H1 (cell line): ENCODE measurements around the gene TACC2.

ENCODE experiments used
- EZH2 ChIP-seq: fragments of 200-600 bp; sonication (generic); IDR thresholded peaks from 2 replicates; pipeline ENCODE4 v1.7.1; 2012; ENCODE audit warnings: low read depth, mild to moderate bottlenecking, moderate library complexity, low read length, inconsistent platforms; ENCODE audit not compliant: severe bottlenecking
- GABPA ChIP-seq: IDR thresholded peaks from 2 replicates; pipeline ENCODE4 v1.6.1; 2011; ENCODE audit warnings: mild to moderate bottlenecking, low read length, moderate library complexity, borderline replicate concordance; ENCODE audit not compliant: insufficient read depth
- KDM1A ChIP-seq: fragments of 200-600, 300-600 bp; sonication (generic); IDR thresholded peaks from 2 replicates; pipeline ENCODE4 v1.7.1; 2016; ENCODE audit warnings: mild to moderate bottlenecking, low read length, borderline replicate concordance
- MAFK ChIP-seq: IDR thresholded peaks from 2 replicates; pipeline ENCODE4 v1.6.1; 2012; ENCODE audit warnings: low read depth, mild to moderate bottlenecking, improper control_type of control experiment, low read length
- NRF1 ChIP-seq: IDR thresholded peaks from 2 replicates; pipeline ENCODE4 v1.6.1; 2011; ENCODE audit warnings: mild to moderate bottlenecking, low read depth, low read length, improper control_type of control experiment
- POLR2A ChIP-seq, 2 experiments: IDR thresholded peaks; 1 replicate in 1 of 2; 2 replicates in 1 of 2; pipeline ENCODE4 v1.6.1; 2011; ENCODE audit warnings: low read depth in 2 of 2, low read length in 2 of 2, mild to moderate bottlenecking in 2 of 2; ENCODE audit errors: control extremely low read depth in 1 of 2
- POLR2AphosphoS5 ChIP-seq: IDR thresholded peaks from 2 replicates; pipeline ENCODE4 v1.6.1; 2011; ENCODE audit warnings: low read depth, low read length
- RBBP5 ChIP-seq: IDR thresholded peaks from 2 replicates; pipeline ENCODE4 v1.7.1; 2012; ENCODE audit warnings: low read depth, mild to moderate bottlenecking, inconsistent platforms, low read length, moderate library complexity, borderline replicate concordance
- SIN3A ChIP-seq, 2 experiments: IDR thresholded peaks in 1 of 2; conservative IDR thresholded peaks in 1 of 2; 2 replicates each; pipeline ENCODE4 v1.6.1; 2011 to 2012; ENCODE audit warnings: low read length in 2 of 2, improper control_type of control experiment in 1 of 2, low read depth in 1 of 2, mild to moderate bottlenecking in 1 of 2
- TAF1 ChIP-seq: IDR thresholded peaks from 2 replicates; pipeline ENCODE4 v1.6.1; 2011; ENCODE audit warnings: mild to moderate bottlenecking, low read depth, low read length
- TCF12 ChIP-seq: IDR thresholded peaks from 2 replicates; pipeline ENCODE4 v1.6.1; 2011; ENCODE audit warnings: low read depth, mild to moderate bottlenecking, low read length
- TEAD4 ChIP-seq: IDR thresholded peaks from 2 replicates; pipeline ENCODE4 v1.6.1; 2012; ENCODE audit warnings: low read depth, low read length, inconsistent platforms, mixed read lengths
- ZNF274 ChIP-seq: IDR thresholded peaks from 2 replicates; pipeline ENCODE4 v1.7.0; 2012; ENCODE audit warnings: low read length, borderline replicate concordance; ENCODE audit errors: extremely low read depth
- TF ChIP-seq, protein P1 (sequence below), 3 experiments: IDR thresholded peaks; 1 replicate in 2 of 3; 2 replicates in 1 of 3; pipeline versions ENCODE4 v1.5.1 to v1.6.1; 2011; ENCODE audit warnings: low read length in 3 of 3, mild to moderate bottlenecking in 3 of 3, inconsistent platforms in 2 of 3, low read depth in 1 of 3, moderate library complexity in 1 of 3; ENCODE audit not compliant: insufficient read depth in 1 of 3; ENCODE audit errors: control extremely low read depth in 1 of 3

DNA sequence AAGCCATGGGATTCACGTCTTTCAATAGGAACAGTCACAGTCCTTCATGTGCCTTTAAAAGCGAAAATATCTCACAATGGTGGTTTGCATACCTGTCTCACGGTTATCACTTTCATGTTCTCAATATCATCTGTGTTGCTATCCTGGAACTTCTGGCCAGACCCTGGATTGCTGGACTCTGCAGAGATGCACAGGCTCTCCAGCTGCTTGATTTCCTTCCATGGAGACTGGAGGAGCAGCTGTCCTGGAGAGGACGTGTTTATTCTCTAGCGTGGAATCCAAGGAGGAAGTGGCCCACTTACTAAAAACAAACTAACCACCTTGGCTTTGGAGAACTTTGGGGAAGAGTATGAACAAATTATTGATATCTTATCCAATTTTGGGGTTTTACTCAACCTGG lies 298.6 kb downstream of the TACC2 start:
- TF ChIP-seq NRF1 (no peak), POLR2A (IDR thresholded peaks at IDR 0.05; ENCODE audit: control extremely low read depth in 1 of 2, low read depth in 2 of 2, low read length in 2 of 2) (no peak), TEAD4 (no peak), EZH2 (no peak), GABPA (no peak), RBBP5 (no peak), TCF12 (no peak), POLR2AphosphoS5 (no peak), KDM1A (no peak), ZNF274 (no peak), TAF1 (no peak), SIN3A (conservative IDR thresholded peaks at IDR 0.05 in 1 of 2, IDR thresholded peaks at IDR 0.05 in 1 of 2; ENCODE audit: low read depth in 1 of 2, low read length in 2 of 2) (no peak), MAFK (no peak)
- TF ChIP-seq, protein P1, sequence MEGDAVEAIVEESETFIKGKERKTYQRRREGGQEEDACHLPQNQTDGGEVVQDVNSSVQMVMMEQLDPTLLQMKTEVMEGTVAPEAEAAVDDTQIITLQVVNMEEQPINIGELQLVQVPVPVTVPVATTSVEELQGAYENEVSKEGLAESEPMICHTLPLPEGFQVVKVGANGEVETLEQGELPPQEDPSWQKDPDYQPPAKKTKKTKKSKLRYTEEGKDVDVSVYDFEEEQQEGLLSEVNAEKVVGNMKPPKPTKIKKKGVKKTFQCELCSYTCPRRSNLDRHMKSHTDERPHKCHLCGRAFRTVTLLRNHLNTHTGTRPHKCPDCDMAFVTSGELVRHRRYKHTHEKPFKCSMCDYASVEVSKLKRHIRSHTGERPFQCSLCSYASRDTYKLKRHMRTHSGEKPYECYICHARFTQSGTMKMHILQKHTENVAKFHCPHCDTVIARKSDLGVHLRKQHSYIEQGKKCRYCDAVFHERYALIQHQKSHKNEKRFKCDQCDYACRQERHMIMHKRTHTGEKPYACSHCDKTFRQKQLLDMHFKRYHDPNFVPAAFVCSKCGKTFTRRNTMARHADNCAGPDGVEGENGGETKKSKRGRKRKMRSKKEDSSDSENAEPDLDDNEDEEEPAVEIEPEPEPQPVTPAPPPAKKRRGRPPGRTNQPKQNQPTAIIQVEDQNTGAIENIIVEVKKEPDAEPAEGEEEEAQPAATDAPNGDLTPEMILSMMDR (IDR thresholded peaks at IDR 0.05; ENCODE audit: control extremely low read depth in 1 of 3, insufficient read depth in 1 of 3, low read depth in 1 of 3, low read length in 3 of 3), result no peak
